GM21515 (cell line): ENCODE measurements around the gene SLC9A9.
A peak's percentile ranks its signal among the peaks of the same experiment; 100 is the strongest.

Experiments used
- ATAC-seq: cut with Tn5 transposase; IDR thresholded peaks from one replicate; pipeline ENCODE4 v1.9.1; 2021; ENCODE audit not compliant: unreplicated experiment

The SLC9A9 gene

DNA sequence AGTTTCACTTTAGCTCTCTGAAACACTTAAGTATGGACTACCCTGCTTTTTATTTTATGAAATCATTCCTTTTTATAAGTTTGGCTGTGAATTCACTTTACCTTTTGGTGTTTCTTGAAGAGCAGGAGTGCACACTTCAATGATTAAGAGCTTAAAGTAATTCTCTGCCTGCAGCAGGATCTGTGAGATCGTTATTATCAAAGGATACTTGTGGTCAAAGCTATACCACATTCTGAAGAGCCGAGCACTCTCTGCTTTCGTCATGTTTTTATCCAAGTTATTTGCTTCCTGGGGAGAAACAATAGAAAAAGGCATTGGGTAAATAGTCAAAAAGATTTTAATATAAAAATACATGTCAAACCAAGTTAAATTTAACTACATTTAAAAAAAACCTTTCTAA is 485.0 kb downstream of the SLC9A9 start:
- no peak for ATAC-seq

GRCh38 chr3:143362115-143362991 is 485.9 kb downstream of the SLC9A9 start:
- no peak for ATAC-seq

DNA sequence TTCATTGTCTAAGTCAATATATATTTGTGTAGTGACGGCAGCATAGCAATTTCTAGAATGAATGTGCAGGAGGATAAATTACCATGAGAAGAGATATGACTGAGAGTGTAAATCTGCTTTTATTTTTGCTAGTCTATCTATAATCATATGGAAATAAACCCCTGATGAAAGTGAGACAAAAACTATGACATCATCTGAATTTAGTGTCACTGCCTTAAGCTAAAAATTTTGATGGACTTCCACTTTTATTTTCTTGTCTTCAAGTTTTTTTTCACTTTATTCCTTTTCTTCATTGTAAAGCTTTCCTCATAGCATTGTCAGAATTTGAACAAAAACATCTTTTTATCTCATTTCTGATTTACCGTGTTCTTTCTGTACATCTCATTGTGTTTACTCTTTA is 486.7 kb downstream of the SLC9A9 start:
- ATAC-seq: no peak

DNA sequence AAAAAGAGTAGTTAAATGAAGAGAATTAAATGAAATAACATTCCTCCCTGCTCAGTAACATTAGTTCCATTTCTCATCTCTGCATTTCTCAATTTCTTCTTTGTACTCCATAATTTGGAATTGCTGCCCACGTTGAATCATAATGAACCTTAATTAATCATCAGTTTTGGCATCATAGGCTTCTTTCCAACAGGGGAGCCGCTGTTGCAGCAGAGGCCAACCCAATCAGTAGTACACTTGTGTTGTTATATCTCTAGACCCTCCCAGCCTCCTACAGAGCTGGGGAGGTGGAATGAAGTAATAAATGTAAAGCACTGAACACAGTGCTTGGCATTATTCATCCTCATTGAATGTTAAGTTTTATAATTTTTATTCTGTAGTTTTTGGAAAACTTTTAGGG is 488.0 kb downstream of the SLC9A9 start:
- no peak for ATAC-seq

DNA sequence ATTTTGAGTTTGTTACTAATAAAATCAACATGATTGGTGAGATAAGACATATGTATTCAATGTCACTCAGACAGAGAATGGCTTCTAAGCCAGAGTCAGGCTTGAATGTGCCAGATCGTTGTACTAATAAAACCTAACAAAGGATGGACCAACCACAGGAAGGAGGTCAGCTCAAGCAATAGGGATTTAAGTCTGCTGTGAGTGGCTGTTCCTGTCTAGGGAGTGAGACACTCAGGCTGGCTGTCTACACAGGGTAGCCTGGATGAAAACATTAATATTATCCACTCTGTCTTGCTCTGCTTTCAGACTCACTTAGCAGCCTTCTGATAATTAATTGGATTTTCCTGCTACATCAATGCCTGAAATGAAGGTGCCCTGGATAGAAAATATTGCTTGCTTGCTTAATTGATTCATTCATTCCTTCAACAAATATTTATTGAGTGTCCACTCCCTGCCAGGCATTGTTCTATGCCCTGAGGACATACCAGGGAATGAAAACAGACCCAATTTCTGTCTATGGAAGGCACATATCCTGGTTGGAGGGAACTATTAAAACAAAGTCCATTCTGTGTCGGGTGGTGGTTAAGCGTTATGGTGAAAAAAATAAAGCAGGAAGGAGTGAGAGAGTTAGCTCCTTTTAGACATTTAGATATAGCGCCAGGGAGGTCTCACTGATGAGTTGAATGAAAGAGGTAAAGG is 489.3 kb downstream of the SLC9A9 start:
- ATAC-seq: no peak

DNA sequence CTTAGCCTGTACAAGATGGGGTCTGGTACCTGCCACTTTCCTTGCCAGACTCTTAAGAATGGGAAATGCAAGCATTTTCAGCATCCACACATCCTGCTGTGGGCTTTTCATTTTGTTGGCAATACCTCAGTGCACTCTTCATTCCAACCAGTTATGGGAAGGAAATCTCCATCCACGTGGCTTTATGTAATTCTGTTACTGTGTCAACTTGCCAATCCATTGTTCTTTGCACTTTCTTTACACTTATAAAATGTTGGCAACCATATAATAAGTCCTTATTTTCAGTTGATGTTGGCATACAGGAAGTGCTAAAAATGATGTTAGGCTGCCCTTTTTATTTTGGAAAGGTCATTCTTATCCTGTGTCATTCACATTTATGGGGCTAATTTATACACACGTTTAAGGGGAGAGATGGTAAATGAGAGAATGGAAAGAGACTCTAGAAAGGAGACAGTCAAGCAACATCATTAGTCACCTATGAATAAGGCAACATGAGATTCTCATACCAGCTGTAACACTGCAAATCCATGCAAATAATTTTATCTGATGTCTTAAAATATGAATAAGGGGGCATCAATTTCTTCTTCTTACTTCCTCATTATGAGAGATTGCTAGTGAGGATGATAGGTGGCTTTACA is 490.0 kb downstream of the SLC9A9 start:
- no peak for ATAC-seq

DNA sequence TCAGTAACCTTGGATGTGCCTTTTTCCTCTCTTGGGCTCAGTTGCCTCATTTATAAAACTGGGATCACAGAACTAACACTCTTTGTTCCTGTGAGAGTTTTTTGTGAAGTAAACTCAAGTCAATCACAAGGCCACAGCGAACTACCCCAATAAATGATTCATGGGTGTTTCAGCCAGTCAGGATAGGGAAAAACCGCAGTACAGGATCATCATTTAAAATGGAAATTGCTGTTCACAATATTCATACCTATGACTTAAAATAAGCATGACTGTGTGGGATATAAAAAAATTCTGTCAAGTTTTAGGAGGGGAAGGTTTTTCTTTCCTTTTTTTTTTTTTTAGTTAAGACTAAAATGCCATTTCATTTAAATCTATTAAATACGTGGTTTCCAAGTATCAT is 490.6 kb downstream of the SLC9A9 start:
- ATAC-seq: no peak

- no peak for ATAC-seq
Observed at GRCh38 chr3:143356839-143357238, 491.4 kb downstream of the SLC9A9 start.

DNA sequence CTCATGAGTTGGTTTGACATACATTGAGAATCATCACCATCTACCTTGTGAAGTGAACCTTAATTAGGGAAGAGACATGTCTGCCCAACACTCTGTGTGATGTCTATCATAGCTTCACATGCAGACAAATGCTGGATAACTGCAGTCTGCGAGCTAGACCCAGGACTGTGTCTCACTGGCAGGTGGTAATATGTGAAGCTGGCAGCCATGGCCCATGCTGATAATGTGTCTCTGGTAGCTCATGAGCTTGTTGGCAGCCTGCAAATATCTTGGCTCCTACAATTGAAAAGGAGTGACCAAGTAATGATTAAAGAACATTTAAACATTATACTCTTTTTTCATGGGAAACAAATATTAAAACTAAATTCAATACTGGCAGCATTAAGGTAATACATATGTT is 493.9 kb downstream of the SLC9A9 start:
- ATAC-seq: no peak

DNA sequence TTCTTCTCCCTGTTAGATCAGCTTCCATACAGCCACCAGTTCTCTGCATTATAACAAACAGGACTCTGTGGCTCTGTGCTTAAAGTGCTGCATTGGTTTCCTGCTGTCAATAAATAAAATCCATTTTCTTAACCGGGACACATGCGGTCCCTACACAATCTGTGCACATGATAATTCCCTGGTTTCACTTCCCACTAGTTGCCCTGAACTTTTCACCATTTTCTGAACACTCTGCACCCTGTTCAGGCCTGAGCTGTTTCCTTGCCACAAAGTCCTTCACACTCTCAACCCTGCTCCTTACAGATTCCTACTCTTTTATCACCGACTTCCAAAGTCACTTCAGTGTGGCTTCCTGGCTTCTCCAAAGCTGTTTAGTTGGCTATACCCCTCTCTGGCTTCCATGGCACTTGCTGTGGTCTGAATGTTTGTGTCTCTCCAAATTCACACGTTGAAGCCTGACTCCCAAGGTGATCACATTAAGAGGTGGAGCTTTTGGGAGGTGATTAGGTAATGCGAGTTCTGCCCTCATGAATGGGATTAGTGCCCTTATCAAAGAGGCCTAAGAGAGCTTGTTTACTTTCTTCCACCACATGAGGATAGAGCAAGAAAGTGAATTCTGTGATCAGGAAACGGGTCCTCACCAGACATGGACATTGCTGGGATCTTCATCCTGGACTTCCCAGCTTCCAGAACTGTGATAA is 495.3 kb downstream of the SLC9A9 start:
- ATAC-seq: no peak

- no peak for ATAC-seq
Observed at GRCh38 chr3:143351895-143352608, 496.2 kb downstream of the SLC9A9 start.

- ATAC-seq: no peak
Observed at GRCh38 chr3:143351354-143351753, 496.9 kb downstream of the SLC9A9 start.

DNA sequence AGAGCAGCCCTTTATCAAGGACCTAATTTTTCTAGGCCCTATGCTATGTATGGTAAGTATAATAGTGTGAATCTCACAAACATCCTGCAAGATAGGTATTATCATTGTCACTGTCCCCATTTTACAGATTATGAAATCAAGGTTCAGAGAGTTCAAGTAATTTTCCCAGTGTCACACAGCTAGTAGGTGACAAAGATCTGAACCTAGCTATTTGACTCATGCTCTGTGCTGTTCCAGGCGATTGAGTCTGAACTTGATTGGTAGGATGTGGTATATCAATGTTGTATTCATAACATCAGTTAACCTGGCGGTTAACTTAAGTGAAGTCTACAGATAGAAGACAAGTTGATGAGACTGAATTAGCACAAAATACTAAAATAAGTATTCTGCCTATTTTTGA is 498.8 kb downstream of the SLC9A9 start:
- ATAC-seq: no peak

DNA sequence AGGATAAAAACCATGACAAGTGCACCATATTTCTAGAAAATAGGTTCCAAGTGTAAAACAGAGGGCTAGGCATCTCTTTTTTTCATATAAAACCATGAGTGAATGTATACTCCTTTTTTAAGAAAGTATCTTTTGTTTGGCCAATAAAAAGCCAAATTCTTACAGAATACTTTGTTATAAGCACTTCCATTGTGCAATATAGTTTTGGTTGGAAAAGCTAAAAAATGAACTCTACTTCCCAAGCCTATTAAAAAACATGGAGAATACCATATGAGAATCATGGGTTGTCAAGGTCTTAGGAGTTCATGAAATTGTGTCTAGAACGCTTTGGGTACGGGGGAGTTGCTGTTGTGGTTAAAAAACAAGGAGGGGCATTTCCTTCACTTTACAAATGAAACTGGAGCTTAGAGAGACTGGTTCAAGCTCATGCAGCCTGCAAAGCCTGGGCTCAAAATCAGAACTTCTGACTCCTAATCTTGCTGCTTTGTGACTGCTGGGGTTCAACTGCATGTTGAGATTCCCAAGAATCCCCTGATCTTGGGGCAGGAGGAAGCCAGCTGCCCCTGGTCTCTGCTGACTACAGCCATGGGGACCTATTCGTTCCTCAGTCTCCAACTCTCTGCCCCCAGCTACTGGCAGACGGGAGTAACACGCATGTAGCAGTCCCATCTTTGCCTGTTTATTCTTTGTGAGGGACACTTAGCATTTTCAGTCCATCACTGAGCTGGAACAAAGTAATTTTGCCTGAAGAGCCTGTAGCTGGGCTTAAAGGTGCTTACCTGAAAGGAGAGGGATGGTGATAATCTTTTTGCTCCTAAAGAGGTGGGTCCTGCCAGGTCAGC is 499.6 kb downstream of the SLC9A9 start:
- ATAC-seq: peak; percentile 58

- no peak for ATAC-seq
Observed at GRCh38 chr3:143344516-143345165, 503.6 kb downstream of the SLC9A9 start.

DNA sequence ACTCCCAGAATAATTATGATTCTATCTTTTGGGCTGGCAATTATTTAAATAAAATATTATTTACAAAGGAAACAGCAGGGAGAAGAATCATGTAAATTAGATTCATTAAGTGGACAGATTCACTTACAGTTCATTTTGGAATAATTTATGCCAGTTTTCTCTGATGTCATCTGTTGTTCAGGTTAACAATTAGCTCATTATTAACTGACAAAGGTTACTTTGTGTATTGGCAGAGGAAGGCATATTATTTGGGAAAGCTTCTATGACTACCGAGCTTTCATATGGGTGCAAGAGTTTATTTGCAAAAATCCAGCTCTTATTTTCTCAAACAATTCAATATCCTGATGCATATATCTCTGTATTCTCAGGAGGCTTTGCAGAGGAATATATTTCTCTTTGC is 504.3 kb downstream of the SLC9A9 start:
- ATAC-seq: no peak

GRCh38 chr3:143343031-143343430 is 505.2 kb downstream of the SLC9A9 start:
- ATAC-seq: no peak

DNA sequence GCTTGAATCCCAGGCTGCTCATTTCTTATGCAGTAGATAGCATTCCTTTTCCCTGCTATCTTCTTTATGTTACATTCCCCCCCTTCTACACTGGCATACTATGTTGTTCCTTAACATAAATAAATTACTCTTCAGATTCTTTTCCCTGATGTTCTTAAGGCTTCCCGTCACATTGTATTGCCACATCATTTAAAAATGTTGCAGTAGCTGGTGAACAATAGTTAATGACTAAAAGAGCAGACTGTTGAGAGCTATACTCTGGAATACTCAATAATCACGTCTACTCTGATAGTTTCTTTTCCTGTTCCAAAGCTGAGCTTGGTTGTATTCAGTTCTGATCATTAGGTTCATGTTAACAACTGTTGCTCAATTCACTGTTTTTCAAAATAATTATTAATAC is 508.8 kb downstream of the SLC9A9 start:
- no peak for ATAC-seq

DNA sequence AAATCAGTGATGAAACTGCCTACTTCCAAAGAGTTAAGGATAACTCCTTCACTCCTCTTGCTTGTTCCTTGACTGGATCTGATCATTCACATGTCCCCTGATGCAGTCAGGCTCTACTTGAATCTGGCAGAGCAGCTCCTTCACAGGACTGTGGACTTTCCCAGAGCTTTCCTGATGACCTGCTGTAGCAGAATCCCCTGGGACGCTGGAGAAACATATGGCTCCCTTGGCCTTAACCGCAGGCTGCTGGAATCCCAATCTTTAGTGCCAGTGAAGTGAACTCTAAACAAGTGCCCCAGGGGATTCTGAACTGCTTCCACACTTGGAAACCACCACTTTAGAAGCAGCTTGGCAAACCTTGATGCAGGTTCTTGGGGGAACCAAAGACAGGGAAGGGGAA is 510.9 kb downstream of the SLC9A9 start:
- ATAC-seq: no peak
